K562 (cell line): Measurements from ENCODE around the gene UROD. TPM values are rescaled to one million over a fixed set of nuclear protein-coding genes. Genes with fewer than 3 reads are reported as not detected.

Experiments
- ATAC-seq: fragments of 200-7000 bp; cut with Tn5 transposase; 3 replicates; pipeline ENCODE4 v1.9.1; 2020; ENCODE audit warnings: moderate library complexity
- BruUV-seq: library from RNA; stranded (reverse); fragments of 400-500 nt; replicated peaks from 2 replicates; lab custom pipeline; 2021; lab: Mats Ljungman, UMichigan
- CTCF ChIA-PET: fragments of 300-600 bp; formaldehyde crosslinking; extraction: SDS; loops from one replicate; lab custom pipeline; 2021; ENCODE audit warnings: low intra/inter-chr PET ratio; lab: Yijun Ruan, JAX
- POLR2A ChIA-PET: fragments of 300-600, 350-650 bp; sonication (Branson Sonifier 250); formaldehyde crosslinking; extraction: SDS; loops from one replicate; lab custom pipeline; 2021; ENCODE audit warnings: antibody characterized with exemption, inconsistent platforms; lab: Yijun Ruan, JAX
- DNase-seq, 4 experiments: peaks; one replicate each; pipeline versions ENCODE4 v3.0.0 to v3.0.0-alpha.2; 2011 to 2018; ENCODE audit warnings: low spot score in 3 of 4, mixed read lengths in 3 of 4; ENCODE audit errors: extremely low read depth in 1 of 4
- FAIRE-seq: peaks from 2 replicates; lab custom pipeline; 2011; peaks lifted over from hg19 to GRCh38; lab: Jason Lieb, UNC
- H2AFZ ChIP-seq: 2 replicates; pipeline ENCODE4 v1.6.0; 2011; ENCODE audit warnings: low read depth, low read length, control low read depth, inconsistent platforms
- H3K27ac ChIP-seq: fragments of 200-600 bp; 3 replicates; pipeline ENCODE4 v1.8.0; 2011; ENCODE audit warnings: low read depth, mild to moderate bottlenecking, control low read depth, inconsistent platforms, low read length, moderate library complexity, mixed read lengths; ENCODE audit errors: extremely low read depth
- H3K27me3 ChIP-seq, 2 experiments: fragments of 300-600 bp in 1 of 2; 2 replicates in 1 of 2; 3 replicates in 1 of 2; pipeline versions ENCODE4 v1.6.0 to v1.8.0; 2011; ENCODE audit warnings: inconsistent platforms in 2 of 2, low read length in 2 of 2, mild to moderate bottlenecking in 1 of 2, mixed read lengths in 1 of 2, moderate library complexity in 1 of 2; ENCODE audit not compliant: control insufficient read depth in 2 of 2, insufficient read depth in 2 of 2
- H3K36me3 ChIP-seq: fragments of 300-600 bp; 3 replicates; pipeline ENCODE4 v1.8.0; 2011; ENCODE audit warnings: mild to moderate bottlenecking, low read length, inconsistent platforms; ENCODE audit not compliant: control insufficient read depth, insufficient read depth
- H3K4me1 ChIP-seq, 2 experiments: fragments of 200-600 bp in 1 of 2; replicated peaks in 1 of 2; 2 replicates in 1 of 2; 3 replicates in 1 of 2; pipeline versions ENCODE4 v1.5.1 to v1.8.0; 2011; ENCODE audit warnings: inconsistent platforms in 2 of 2, low read length in 2 of 2, mild to moderate bottlenecking in 1 of 2, mixed read lengths in 1 of 2, moderate library complexity in 1 of 2; ENCODE audit not compliant: control insufficient read depth in 2 of 2, insufficient read depth in 2 of 2
- H3K4me2 ChIP-seq: 2 replicates; pipeline ENCODE4 v1.6.1; 2011; ENCODE audit warnings: low read length, control low read depth, inconsistent platforms, mixed read lengths; ENCODE audit not compliant: insufficient read depth
- H3K4me3 ChIP-seq: fragments of 200-600 bp; sonication (generic), shearing (Covaris generic); 2 replicates; pipeline ENCODE4 v1.5.1; 2016; ENCODE audit warnings: control low read depth, inconsistent platforms
- H3K79me2 ChIP-seq: fragments of 200-600 bp; 3 replicates; pipeline ENCODE4 v1.8.0; 2011; ENCODE audit warnings: low read length, inconsistent platforms; ENCODE audit not compliant: control insufficient read depth, insufficient read depth
- H3K9ac ChIP-seq, 2 experiments: 2 replicates each; pipeline versions ENCODE4 v1.6.0 to v1.6.1; 2011; ENCODE audit warnings: low read depth in 2 of 2, low read length in 2 of 2, control low read depth in 1 of 2, inconsistent platforms in 1 of 2, mild to moderate bottlenecking in 1 of 2, mixed read lengths in 1 of 2; ENCODE audit not compliant: insufficient read depth in 1 of 2
- H3K9me1 ChIP-seq: one replicate; pipeline ENCODE4 v1.6.0; 2011; ENCODE audit warnings: inconsistent platforms, mild to moderate bottlenecking, low read length, moderate library complexity; ENCODE audit not compliant: control insufficient read depth, insufficient read depth
- H3K9me3 ChIP-seq: replicated peaks from 2 replicates; pipeline ENCODE4 v1.5.1; 2011; ENCODE audit warnings: low read depth, low read length, inconsistent platforms; ENCODE audit not compliant: control insufficient read depth, insufficient read depth
- H4K20me1 ChIP-seq: replicated peaks from 2 replicates; pipeline ENCODE4 v1.6.1; 2011; ENCODE audit warnings: low read length, inconsistent platforms, mixed read lengths; ENCODE audit not compliant: control insufficient read depth, insufficient read depth
- ESRRB ChIP-seq: fragments of 250-450 bp; sonication (Bioruptor Pico); IDR thresholded peaks from 2 replicates; pipeline ENCODE4 v1.5.0; 2020; ENCODE audit warnings: mild to moderate bottlenecking, moderate library complexity, borderline replicate concordance
- ETV6 ChIP-seq, 3 experiments: fragments of 150-350 bp in 1 of 3; sonication (generic) in 1 of 3; formaldehyde crosslinking in 1 of 3; IDR thresholded peaks; 2 replicates each; pipeline versions ENCODE4 v1.6.1 to v1.8.0; 2014 to 2022; ENCODE audit warnings: borderline replicate concordance in 2 of 3, low read depth in 2 of 3, antibody characterized with exemption in 1 of 3, low read length in 1 of 3, mild to moderate bottlenecking in 1 of 3, missing genetic modification reagents in 1 of 3
- MTA2 ChIP-seq: fragments of 450-650 bp; IDR thresholded peaks from 2 replicates; pipeline ENCODE4 v1.6.1; 2016; ENCODE audit warnings: low read depth
- MYNN ChIP-seq, 2 experiments: sonication (generic); formaldehyde crosslinking in 1 of 2; IDR thresholded peaks; 2 replicates each; pipeline versions ENCODE4 v1.5.0 to v1.6.1; 2016 to 2020; ENCODE audit warnings: antibody characterized with exemption in 1 of 2, missing genetic modification reagents in 1 of 2
- PCBP2 ChIP-seq: fragments of 200-400 bp; formaldehyde crosslinking; IDR thresholded peaks from 2 replicates; pipeline ENCODE4 v1.6.1; 2018; ENCODE audit warnings: low read length, low read depth, mild to moderate bottlenecking, moderate library complexity; ENCODE audit not compliant: poor library complexity, severe bottlenecking
- POLR2AphosphoS2 ChIP-seq: IDR thresholded peaks from 2 replicates; pipeline ENCODE4 v1.6.1; 2012; ENCODE audit warnings: low read length, improper control_type of control experiment
- RBM34 ChIP-seq: fragments of 200-400 bp; formaldehyde crosslinking; IDR thresholded peaks from 2 replicates; pipeline ENCODE4 v1.6.1; 2018; ENCODE audit warnings: low read length, borderline replicate concordance; ENCODE audit not compliant: insufficient read depth
- TCF7 ChIP-seq: sonication (generic); IDR thresholded peaks from 2 replicates; pipeline ENCODE4 v1.6.1; 2016; ENCODE audit warnings: antibody characterized with exemption, borderline replicate concordance
- TSC22D4 ChIP-seq: fragments of 450-650 bp; IDR thresholded peaks from 2 replicates; pipeline ENCODE4 v1.6.1; 2016; ENCODE audit warnings: missing genetic modification characterization, missing biosample characterization, control low read depth
- ZBED1 ChIP-seq: IDR thresholded peaks from 2 replicates; pipeline ENCODE4 v1.6.1; 2014
- ZFP30 ChIP-seq: fragments of 250-450 bp; sonication (Bioruptor Pico); IDR thresholded peaks from 2 replicates; pipeline ENCODE4 v1.8.0; 2022; ENCODE audit warnings: moderate library complexity, mild to moderate bottlenecking, inconsistent platforms, borderline replicate concordance
- ZNF695 ChIP-seq: fragments of 450-650 bp; formaldehyde crosslinking; IDR thresholded peaks from 2 replicates; pipeline ENCODE4 v1.4.0; 2020; ENCODE audit warnings: mild to moderate bottlenecking, moderate library complexity
- ZNF764 ChIP-seq: fragments of 250-450 bp; sonication (Bioruptor Pico); IDR thresholded peaks from 2 replicates; pipeline ENCODE4 v1.4.0; 2020; ENCODE audit warnings: low read depth, mild to moderate bottlenecking, moderate library complexity
- WGBS: fragments of 100-300 bp; shearing (Covaris generic); methylation state at CpG from one replicate; pipeline ENCODE4 v1.1.6; 2016; ENCODE audit warnings: low coverage, mixed read lengths; ENCODE audit not compliant: insufficient coverage; ENCODE audit errors: missing lambda C conversion rate; 5-methylcytosine and 5-hydroxymethylcytosine counted together
- in situ Hi-C: fragments of 300-500 bp; cut with MboI; formaldehyde crosslinking; loops from 4 replicates; pipeline ENCODE4 v1.15.0; 2018; ENCODE audit warnings: inconsistent platforms, mixed read lengths
- intact Hi-C: fragments of 100-400 bp; cut with micrococcal nuclease; formaldehyde crosslinking; loops from 2 replicates; pipeline ENCODE4 v1.14.2; 2022
- polyA plus RNA-seq, 8 experiments: library from polyadenylated mRNA; depleted of rRNA in 4 of 8; stranded (reverse) in 5 of 8; unstranded in 3 of 8; fragments of >200 nt; fragmentation: Nextera tagmentation in 2 of 8; fragmentation: Illumina TruSeq in 1 of 8; extraction: Ambion mirVana in 2 of 8; extraction: Trizol in 1 of 8; gene quantifications; 2 replicates each; pipeline versions ENCODE4 v1.2.1 to v1.2.3, GENCODE V29; 2011 to 2014; ENCODE audit warnings: inconsistent platforms in 1 of 8, missing spikeins in 1 of 8
- total RNA-seq, 7 experiments: library from RNA; depleted of rRNA in 6 of 7; stranded (reverse); fragments of >200 nt in 6 of 7; fragmentation: Illumina TruSeq in 2 of 7; extraction: Trizol in 2 of 7; gene quantifications; 2 replicates each; pipeline versions ENCODE4 v1.2.1 to v1.2.3, GENCODE V29; 2011 to 2021; ENCODE audit warnings: low replicate concordance in 1 of 7
- TF ChIP-seq, protein P1 (sequence below): fragments of 250-450 bp; sonication (Bioruptor Pico); IDR thresholded peaks from 2 replicates; pipeline ENCODE4 v1.5.0; 2021; ENCODE audit warnings: mild to moderate bottlenecking, moderate library complexity
- TF ChIP-seq, protein P2 (sequence below): IDR thresholded peaks from 2 replicates; pipeline ENCODE4 v1.6.1; 2012; ENCODE audit warnings: low read depth, low read length, improper control_type of control experiment, borderline replicate concordance
- TF ChIP-seq, protein P3 (sequence below): fragments of 250-450 bp; sonication (Bioruptor Pico); IDR thresholded peaks from 2 replicates; pipeline ENCODE4 v1.8.0; 2022; ENCODE audit warnings: moderate library complexity, mild to moderate bottlenecking, inconsistent platforms
- TF ChIP-seq, protein P4 (sequence below): sonication (generic); formaldehyde crosslinking; IDR thresholded peaks from 2 replicates; pipeline ENCODE4 v1.9.0; 2022; ENCODE audit warnings: mild to moderate bottlenecking, missing genetic modification reagents

Gene UROD
- total and polyA plus RNA-seq, 9 of the 15 experiments (the other 6 are each of a cell fraction or from before 2014, with no cell fraction given), result 533 to 2,933 (median 1,100) TPM

DNA sequence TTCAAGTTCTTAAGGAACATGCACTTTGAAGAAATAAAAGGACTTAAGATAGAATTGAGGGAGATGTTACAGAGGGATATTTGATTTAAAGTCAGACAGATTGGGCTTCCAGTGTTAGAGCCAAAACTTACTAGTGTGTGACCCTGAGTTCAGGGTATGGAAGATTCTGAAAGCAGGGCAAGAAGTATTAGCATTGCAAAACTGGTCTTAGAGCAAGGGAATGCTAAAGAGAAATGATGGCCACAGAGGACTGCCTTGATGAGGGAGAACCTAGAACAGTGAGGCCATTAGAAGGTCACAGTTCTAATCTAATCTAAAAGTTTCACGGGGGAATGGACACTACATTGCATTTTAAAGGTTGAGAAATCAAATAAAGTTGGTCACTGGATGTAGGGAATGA lies 45.5 kb downstream of the UROD start:
- Histone ChIP-seq H3K9me1 (no peaks in the 10 kb centered on the region), H3K27me3 (peaks cover 10 to 15% of the 10 kb centered on the region in 2 experiments), H3K4me2 (no peak overlapping the region), H3K4me1 (no peaks in the 10 kb centered on the region), H3K9me3 (no peaks in the 10 kb centered on the region), H3K79me2 (no peaks in the 10 kb centered on the region), H3K36me3 (no peaks in the 10 kb centered on the region), H3K9ac (no peak overlapping the region), H4K20me1 (no peaks in the 10 kb centered on the region), H3K27ac (no peak overlapping the region), H2AFZ (no peak overlapping the region), H3K4me3 (no peak overlapping the region)
- ATAC-seq (no peak), FAIRE-seq (no peak), DNase-seq (no peak)
- ChIA-PET POLR2A (no interaction called here), CTCF (no interaction called here)
- intact Hi-C loops, result no loop called here
- in situ Hi-C loops, result no loop called here
- 4% methylated on average over 1 of the region's 1 CpG for WGBS
- no TSS peak for BruUV-seq
- TF ChIP-seq PCBP2 (no peak), TSC22D4 (tag) (no peak), ETV6 (IDR thresholded peaks at IDR 0.05; ENCODE audit: borderline replicate concordance in 1 of 2, low read depth in 2 of 2, low read length in 1 of 2) (no peak), ETV6 (CRISPR knock-in tag; IDR thresholded peaks at IDR 0.05; ENCODE audit: borderline replicate concordance) (no peak), ZNF695 (CRISPR knock-in tag) (no peak), MYNN (IDR thresholded peaks at IDR 0.05) (no peak), MYNN (CRISPR knock-in tag; IDR thresholded peaks at IDR 0.05) (no peak), RBM34 (no peak), ZFP30 (CRISPR knock-in tag) (no peak), MTA2 (no peak), ESRRB (no peak), POLR2AphosphoS2 (no peak), ZNF764 (no peak), ZBED1 (no peak), TCF7 (no peak)
- TF ChIP-seq, protein P1, sequence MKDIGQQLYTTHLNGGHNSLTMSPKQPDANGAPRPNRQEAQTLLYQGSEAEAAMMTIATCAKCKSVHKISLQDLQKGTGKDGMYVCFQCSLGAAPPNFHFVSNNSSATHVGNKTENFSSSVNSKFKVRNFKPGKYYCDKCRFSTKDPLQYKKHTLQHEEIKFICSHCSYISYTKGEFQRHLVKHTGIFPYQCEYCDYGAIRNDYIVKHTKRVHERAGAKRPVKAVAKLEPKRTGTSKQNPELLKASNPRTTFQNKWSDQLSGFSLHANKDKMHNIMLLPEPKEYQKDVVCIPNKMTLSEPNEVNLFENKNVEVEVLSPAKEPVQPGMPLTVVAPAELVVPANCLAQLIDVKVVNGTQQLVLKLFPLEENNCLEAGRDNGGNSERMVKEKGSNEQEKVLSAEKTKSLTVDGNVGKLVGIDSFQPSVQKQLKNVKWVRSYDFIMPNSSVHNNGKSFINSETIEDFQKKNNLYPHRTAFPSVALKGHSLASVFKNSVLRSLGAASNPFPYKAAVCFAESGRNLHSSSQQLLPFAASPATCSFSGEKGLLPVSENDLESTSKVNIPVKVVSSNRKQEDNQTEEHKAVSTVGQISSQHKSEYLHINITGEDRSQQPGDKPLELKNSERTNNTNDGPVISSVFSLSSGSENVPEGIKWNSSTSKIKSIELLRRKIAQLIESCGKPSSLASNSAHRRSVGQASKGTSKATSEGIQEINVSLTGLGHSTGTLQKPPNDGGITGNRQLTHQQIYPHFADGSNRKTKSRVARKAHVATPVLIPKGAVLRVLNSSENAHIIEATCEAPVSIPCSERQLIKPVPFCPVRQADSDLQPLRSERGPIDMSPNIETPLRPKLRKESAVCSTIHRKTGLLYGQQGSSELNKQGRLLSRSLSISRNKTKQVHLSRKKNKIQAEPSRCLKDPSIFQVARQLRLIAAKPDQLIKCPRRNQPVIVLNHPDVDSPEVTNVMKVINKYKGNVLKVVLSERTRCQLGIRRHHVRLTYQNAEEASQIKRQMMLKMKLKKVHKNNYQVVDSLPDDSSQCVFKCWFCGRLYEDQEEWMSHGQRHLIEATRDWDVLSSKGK (CRISPR knock-in tag), result no peak
- TF ChIP-seq, protein P2, sequence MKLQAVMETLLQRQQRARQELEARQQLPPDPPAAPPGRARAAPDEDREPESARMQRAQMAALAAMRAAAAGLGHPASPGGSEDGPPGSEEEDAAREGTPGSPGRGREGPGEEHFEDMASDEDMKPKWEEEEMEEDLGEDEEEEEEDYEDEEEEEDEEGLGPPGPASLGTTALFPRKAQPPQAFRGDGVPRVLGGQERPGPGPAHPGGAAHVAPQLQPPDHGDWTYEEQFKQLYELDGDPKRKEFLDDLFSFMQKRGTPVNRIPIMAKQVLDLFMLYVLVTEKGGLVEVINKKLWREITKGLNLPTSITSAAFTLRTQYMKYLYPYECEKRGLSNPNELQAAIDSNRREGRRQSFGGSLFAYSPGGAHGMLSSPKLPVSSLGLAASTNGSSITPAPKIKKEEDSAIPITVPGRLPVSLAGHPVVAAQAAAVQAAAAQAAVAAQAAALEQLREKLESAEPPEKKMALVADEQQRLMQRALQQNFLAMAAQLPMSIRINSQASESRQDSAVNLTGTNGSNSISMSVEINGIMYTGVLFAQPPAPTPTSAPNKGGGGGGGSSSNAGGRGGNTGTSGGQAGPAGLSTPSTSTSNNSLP, result no peak
- TF ChIP-seq, protein P3, sequence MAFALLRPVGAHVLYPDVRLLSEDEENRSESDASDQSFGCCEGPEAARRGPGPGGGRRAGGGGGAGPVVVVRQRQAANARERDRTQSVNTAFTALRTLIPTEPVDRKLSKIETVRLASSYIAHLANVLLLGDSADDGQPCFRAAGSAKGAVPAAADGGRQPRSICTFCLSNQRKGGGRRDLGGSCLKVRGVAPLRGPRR (CRISPR knock-in tag), result no peak
- TF ChIP-seq, protein P4, sequence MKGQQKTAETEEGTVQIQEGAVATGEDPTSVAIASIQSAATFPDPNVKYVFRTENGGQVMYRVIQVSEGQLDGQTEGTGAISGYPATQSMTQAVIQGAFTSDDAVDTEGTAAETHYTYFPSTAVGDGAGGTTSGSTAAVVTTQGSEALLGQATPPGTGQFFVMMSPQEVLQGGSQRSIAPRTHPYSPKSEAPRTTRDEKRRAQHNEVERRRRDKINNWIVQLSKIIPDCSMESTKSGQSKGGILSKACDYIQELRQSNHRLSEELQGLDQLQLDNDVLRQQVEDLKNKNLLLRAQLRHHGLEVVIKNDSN (CRISPR knock-in tag), result no peak
